Stimulated activated CD8-positive, alpha-beta memory T cell treated with anti-CD3 and anti-CD28 coated beads, Interleukin-4, amount 100 ng/mL, for 48 hours (primary cell): Measurements from ENCODE around the gene MED16.
"Not testable (repeated sequence)": the region's sequence is repeated elsewhere in the genome, so short reads cannot be mapped to it uniquely, and the experiment has no call there.

Experiments
- DNase-seq: peaks from one replicate; pipeline ENCODE4 v3.0.0-alpha.2; 2020

The MED16 gene

DNA sequence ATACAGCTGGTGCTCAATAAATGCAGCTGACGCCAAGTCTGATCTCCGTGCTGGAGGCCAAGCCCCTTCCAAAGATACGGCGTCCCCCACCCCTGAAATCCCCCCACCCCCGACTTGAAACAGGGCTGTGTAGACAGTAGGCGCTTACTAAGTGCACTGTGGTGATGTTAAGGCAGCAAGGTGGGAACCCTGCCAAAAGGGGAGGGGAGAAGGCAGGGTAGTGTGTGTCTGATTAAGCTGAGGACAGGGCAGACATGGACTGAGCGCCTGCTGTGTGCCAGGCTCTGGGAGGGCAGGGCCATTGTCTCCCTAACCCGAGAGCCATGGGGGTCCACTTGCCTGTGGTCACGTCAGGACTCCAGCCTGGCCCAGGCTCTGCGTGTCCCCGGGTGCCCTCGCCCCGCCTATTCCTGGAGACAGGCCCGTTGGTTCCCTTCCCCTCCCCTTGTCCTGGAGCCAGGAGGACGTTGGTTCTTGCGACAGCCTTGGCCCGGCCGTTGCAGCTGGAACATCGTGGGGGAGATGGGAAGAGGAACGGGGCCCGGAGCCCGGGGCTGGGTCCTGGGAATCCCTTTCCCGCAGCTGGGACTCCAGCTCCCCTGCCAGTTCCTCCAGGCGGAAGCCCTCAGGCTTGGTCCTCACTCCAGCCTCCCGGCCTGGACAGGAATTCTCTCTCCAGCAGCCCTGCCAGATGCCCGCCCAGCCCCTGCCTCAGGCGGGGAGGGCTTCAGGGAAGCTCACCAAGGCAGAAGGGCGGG, 42.6 kb downstream of the MED16 start:
- DNase-seq, result no peak

DNA sequence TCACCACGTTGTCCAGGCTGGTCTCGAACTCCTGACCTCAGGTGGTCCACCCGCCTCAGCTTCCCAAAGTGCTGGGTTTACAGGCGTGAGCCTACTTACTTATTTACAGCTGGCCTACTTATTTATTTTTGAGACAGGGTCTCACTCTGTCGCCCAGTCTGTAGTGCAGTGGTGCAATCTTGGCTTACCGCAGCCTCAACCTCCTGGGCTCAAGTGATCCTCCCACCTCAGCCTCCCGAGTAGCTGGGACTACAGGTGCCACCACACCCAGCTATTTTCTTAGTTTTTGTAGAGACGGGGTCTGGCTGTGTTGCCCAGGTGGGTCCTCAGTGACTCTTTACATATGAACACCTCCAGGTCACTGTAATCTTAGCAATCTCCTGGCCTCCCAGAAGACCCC, 43.8 kb downstream of the MED16 start:
- DNase-seq, result not testable (repeated sequence)

DNA sequence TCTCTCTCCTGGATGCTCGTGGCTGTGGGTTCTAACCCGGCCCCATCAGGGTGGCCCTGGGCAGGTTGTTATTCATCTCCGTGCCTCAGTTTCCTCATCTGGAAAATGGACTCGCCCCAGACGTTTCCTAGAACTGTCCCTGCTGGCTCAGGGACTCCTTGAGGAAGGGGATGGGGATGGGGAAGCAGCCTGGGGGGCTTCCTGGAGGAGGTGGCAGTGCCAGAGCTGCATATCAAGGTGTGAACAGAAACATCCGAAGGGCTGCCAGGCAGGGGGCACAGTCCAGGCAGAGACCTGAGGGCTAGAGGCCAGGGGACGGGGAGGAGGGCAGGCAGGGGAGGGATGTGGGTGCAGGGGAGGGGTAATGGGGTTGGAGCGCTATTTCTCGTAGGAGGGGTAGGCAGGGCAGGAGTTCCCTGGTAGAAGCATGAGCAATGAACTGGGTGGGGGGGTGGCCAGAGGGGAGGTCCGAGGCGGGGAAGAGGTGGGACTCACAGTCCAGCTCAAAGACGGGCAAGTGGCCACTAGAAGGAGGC, 44.5 kb downstream of the MED16 start:
- no peak for DNase-seq

DNA sequence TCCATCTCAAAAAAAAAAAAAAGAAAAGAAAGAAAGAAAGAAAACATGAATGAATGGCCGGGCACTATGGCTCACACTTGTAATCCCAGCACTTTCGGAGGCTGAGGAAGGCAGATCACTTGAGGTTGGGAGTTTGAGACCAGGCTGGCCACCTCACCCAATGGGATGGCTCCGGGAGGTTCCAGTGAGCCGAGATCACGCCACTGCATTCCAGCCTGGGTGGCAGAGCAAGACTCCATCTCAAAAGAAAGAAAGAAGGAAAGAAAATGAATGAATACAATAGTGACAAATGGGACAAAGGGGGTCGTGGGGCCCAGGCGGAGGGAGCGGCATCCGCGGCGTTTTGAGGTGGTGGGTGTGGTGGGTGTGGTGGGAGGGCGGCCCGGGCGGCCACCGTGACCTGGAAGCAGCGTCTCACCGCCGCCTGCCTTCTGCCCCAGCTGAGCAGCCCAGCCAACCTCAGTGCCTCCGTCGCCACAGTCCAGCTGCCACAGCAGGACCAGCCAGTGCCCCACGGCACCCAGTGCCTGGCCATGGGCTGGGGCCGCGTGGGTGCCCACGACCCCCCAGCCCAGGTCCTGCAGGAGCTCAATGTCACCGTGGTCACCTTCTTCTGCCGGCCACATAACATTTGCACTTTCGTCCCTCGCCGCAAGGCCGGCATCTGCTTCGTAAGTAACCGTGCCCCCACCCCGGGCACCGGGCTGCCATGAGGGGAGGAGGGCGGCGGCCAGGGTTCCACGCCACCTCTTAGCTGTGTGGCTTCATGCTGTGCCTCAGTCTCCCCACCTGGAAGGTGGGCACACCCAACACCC, 47.1 kb downstream of the MED16 start:
- DNase-seq, result no peak

DNA sequence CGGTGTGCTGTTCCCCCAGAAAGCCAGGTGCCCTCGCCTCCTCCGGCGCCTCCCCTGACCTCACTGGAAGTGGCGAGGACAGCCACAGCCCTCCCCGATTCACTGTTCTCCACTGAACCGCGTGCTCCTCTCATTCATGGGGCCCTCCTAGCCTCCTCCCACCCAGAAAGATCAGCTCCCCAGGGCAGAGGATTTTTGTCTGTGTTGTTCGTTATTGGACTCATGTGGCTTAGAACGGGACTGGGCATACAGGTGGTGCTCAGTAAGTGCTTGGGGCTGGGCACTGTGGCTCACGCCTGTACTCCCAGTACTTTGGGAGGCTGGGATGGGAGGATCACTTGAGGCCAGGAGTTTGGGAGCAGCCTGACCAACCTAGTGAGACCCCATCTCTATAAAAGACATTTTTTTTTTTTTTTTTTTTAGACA, 48.4 kb downstream of the MED16 start:
- no peak for DNase-seq

DNA sequence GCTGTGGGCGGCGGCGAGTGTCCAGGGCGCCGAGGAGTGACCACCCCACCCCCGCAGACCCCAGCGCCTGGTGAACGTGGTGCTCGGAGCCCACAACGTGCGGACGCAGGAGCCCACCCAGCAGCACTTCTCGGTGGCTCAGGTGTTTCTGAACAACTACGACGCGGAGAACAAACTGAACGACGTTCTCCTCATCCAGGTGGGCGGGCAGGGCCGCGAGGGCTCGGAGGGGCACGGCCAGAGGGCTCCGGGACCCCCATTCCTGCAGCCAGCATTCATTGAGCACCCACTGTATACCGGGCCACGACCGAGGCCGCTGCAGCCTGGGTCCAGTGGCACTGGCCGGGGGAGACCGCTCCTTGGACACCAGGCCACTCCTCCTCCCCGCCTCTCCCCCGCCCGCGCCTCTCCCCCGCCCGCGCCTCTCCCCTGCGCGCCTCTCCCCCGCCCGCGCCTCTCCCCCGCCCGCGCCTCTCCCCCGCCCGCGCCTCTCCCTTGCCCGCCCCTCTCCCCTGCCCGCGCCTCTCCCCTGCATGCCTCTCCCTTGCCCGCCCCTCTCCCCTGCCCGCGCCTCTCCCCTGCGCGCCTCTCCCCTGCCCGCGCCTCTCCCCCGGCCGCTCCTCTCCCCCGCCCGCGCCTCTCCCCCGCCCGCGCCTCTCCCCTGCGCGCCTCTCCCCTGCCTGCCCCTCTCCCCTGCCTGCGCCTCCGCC, 49.0 kb downstream of the MED16 start:
- DNase-seq, result no peak

DNA sequence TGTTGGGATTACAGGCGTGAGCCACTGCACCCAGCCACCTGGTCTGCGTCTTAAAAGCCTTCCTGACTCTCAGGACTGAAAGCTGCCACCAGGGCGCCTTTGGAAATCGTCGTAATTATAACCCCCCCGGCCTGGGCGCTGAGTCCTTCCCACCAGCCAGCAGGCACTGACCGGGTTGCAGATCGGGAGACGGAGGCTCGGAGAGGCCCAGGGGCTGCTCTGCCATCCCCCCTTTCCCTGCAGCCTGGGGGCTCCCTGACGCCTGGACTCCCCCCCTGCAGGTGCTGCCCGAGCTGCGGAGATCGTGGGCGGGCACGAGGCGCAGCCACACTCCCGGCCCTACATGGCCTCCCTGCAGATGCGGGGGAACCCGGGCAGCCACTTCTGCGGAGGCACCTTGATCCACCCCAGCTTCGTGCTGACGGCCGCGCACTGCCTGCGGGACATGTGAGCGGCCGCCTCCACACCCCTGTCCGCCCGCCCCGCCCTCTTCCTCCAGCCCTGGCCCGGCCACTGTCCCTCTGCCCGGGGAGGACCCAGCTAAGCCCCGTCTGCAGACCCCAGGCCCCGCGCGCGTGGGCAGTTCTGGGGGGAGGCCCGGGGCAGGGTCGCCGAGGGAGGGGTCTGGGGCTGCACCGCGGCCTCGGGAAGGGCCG, 49.7 kb downstream of the MED16 start:
- DNase-seq, result no peak

DNA sequence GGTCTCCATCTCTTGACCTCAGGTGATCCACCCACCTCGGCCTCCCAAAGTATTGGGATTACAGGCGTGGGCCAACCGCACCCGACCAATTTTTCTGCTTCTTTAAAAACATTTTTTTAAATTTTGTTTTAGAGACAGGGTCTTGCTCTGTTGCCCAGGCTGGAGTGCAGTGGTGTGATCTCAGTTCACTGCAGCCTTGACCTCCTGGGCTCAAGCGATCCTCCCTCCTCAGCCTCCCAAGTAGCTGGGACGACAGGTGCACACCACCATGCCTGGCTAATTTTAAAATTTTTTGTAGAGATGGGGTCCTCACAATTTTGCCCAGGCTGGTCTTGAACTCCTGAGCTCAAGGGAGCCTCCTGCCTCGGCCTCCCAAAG, 50.2 kb downstream of the MED16 start:
- DNase-seq, result not testable (repeated sequence)

DNA sequence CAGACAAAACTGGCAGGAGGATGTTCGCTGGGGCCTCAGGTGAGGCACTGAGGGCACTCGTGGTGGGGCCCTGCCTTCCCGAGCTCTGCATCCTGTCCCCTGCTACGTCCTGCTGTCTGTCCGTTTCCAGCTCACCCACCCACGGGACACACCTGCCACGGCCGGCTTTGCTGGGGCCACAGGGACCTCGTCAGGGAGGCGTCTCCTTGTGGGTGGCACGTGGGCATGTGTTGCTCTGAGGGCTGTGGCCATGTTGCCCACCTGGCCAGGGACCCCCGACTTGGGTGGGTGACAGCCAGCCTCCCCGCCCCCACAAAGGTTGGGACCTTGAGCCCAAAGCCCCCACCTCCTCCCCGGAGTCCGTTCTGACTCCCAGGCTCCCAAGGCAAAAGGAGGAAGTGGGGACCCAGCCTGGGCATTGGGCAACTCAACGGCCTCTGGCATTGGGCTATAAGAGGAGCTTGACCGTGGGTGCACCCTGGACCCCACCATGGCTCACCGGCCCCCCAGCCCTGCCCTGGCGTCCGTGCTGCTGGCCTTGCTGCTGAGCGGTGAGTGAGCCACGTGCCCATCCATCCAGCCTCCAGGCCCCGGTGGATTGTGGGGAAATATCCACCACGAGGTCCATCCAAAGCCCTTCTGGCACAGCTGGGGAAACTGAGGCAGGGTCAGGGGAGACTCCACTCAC, 52.3 kb downstream of the MED16 start, which contains the start of gene PRTN3:
Gene PRTN3 (plus strand): TSS at position 481 of the 688 bp plus-strand sequence. CDS start 10 bp downstream, at position 491.
- DNase-seq, result no peak

DNA sequence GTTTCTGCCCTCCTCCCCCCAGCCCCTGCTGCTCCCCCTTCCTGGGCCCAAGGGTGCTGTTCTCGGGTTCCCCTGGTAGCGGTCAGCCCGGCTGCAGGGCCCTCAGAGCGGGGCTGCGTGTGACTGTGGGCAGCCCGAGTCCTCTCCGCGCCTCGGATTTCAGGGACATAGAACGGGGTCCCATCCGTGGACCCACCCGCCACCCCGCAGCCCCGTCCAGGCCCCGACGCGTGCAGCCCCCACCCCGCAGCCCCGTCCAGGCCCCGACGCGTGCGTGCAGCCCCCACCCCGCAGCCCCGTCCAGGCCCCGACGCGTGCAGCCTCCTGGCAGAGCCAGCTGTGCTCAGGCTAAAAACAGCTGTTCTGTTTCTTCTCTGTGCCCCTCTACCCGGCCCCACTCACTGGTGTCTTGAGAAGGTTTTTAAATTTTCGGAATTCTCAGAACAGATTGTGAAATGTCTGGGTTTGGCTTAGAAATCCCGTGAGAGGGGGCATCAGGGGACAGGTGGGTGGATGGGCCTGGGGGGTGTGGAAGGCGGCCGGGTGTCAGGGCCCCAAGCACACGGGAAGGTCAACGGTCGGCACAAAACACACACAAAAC, 57.7 kb downstream of the MED16 start:
- no peak for DNase-seq

DNA sequence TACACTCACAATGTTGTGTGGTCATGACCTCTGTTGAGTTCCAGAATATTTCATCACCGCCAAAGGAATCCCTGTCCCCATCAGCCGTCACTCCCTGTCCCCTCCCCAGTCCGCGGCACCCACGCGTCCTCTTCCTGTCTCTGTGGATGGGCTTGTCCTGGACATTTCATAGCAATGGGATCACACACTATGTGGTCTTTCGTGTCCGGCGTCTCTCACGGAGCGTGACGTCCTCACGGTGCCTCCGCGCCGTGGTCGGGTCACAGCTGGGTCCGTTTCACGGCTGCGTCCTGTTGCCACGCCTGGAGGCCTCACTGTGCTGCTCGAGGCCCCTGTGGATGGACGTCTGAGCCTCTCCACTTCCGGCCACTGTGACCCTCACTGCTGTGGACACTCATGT, 58.8 kb downstream of the MED16 start:
- no peak for DNase-seq

DNA sequence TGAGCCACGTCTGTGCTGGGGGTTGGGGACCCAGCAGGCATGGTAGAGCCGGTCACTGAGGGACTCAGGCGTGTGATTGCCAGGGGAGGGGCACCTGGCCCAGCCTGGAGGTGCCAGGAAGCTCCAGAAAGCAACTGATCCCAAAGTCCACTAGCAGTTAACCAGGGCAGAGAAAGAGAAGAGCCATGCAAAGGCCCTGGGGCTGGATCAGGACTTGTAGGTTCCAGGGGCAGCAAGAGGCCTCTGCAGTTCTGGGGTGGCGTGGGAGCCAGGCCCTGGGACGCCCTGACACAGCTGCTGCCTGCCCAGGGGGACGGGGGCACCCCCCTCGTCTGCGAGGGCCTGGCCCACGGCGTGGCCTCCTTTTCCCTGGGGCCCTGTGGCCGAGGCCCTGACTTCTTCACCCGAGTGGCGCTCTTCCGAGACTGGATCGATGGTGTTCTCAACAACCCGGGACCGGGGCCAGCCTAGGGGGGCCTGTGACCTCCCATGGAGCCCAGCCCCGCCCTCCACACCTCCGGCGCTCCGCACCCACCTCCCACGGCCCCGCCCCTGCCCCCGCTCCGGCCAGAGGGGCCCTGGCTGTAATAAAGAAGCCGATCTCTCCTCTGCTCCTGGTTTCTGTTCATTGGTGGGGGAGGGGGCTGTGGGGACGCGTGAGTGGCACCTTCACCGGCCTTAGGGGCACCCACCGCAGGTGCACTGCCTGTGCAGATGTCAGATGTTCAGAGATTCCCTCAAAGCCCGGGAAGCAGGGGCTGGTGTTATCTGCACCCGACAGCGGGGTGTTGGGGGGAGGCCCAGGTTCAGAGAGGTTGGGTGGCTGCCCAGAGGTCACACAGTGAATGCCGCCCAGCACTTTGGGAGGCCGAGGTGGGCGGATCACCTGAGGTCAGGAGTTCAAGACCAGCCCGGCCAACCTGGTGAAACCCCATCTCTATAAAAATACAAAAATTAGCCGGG, 61.3 kb downstream of the MED16 start:
- no peak for DNase-seq

DNA sequence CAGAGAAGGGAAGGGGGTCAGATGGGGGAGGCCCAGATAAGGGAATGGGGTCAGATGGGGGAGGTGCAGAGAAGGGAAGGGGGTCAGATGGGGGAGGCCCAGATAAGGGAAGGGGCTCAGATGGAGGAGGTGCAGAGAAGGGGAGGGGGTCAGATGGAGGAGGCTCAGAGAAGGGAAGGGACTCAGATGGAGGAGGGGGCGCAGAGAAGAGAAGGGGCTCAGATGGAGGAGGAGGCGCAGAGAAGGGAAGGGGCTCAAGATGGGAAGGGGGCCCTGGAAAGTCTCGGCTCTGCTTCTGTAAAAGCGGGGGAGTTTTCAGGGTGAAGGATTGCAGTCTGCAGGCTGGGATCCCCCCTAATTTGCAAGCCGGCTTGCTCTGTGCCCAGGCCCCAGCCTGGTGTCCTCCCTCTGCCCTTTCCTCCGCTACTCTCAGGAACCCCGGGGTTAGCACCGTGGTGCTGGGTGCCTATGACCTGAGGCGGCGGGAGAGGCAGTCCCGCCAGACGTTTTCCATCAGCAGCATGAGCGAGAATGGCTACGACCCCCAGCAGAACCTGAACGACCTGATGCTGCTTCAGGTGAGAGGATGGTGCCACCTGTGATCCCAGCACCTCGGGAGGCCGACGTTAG, 63.7 kb downstream of the MED16 start:
- DNase-seq, result no peak

DNA sequence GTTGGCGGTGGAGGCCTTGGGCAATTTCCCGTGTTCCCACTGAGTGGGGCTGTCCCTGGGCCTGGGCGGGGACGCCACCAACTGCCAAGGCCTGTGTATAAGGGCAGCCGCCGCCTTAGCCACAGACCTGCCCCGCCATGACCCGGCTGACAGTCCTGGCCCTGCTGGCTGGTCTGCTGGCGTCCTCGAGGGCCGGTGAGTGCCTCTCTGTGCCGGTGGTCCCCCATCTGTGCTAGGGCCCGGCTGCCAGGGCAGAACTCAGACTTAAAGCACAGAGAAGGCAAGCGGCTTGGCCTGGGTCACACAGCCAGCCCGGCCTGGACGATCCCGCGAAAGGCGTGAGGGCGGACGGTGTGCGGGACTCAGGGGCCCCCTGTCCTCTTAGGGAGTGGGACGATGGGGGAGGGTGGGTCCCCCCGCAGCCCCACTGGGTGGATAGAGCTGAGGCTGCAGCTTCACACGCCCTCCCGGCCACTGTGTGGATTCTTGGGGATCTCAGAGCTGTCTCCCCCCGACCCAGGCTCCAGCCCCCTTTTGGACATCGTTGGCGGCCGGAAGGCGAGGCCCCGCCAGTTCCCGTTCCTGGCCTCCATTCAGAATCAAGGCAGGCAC, 65.2 kb downstream of the MED16 start, which contains the start of gene AZU1:
Gene AZU1 (plus strand): TSS at position 128 of the 612 bp plus-strand sequence. CDS start 10 bp downstream, at position 138.
- DNase-seq, result no peak

DNA sequence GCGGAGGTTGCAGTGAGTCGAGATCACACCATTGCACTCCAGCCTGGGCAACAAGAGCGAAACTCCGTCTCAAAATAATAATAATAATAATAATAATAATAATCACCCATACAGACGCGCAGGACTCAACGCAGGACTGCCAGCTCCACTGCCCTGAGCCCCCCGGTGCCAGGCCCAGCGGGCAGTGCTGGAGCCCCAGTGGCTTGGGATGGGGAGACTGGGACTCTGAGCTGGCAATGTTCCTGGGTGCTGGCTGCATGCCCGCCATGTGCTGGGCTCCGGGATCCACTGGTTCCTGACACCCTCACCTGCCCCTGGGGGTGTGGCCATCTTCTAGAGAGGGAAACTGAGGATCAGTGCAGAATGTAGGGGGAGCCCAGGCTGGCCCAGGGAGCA, 65.7 kb downstream of the MED16 start:
- DNase-seq, result no peak

DNA sequence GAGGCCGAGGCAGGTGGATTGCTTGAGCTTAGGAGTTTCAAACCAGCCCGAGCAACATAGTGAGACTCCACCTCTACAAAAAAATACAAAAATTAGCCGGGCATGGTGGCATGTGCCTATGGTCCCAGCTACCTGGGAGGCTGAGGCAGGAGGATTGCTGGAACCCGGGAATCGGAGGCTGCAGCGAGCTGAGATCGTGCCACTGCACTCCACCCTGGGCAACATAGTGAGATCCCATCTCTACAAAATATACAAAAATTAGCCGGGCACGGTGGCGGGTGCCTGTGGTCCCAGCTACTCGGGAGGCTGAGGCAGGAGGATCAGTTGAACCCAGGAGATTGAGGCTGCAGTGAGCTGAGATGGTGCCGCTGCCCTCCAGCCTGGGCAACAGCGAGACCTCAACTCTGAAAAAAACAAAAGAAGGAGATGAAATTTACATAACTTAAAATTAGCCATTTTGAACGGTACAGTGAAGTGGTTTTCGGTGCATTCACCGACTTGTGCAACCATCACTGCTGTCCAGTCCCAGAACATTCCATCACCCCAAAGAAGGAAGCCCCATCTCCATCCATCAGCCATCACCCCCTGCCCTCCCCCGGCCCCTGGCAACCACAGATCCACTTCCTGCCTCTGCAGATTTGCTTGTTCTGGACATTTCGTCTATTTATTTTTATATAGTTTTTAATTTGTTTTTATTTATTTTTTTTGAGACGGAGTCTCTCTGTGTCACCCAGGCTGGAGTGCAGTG, 66.9 kb downstream of the MED16 start:
- DNase-seq, result no peak

DNA sequence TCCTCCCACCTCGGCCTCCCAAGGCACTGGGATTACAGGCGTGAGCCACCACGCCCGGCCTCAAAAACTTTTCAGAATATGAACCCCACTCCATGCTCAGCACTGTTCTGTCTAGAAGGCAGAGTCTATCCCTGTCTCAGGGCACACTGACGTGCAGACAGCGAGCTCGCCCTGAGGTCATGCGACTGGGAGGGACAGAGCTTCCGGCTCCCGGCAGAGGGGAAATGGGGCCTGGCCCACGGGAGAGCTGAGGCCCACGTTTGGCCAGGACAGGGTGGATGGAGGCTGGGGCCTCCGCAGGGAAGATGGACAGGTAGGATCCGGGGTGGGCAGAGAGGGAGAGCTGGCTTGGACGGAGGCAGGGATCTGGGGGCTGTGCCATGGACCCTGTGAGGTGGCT, 68.1 kb downstream of the MED16 start:
- no peak for DNase-seq

DNA sequence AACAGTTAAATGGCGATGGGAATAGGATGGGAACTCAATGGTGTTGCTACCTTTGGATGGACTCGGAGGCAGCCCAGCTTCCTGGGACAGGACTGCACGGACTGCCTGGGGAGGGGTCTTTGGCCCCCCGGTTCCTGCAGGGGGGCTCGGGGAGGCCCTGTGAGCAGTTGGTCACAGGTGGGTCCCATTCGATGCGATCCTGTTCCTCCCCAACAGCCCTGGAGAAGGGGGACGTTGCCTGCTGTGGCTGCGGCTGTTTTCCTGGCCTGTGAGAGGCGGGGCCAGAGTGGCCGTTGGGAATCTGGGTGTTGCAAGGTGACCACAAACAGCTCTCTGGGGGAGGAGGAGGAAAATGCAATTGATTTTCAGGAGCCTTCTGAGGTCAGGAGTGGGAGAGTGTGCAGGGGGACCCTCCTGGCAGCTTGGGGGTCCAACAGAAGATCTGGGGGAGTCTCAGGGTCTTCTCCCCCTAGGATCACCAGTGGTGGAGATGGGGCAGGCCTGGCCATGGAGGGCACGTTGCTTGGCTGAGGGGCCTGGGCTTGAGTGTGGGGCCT, 69.3 kb downstream of the MED16 start:
- no peak for DNase-seq
